SK-N-MC (cell line): Measurements from ENCODE around the gene MTG2.

Source experiments
- EZH2 ChIP-seq: fragments of 200-600 bp; sonication (generic); IDR thresholded peaks from one replicate; pipeline ENCODE4 v1.6.1; 2017; ENCODE audit warnings: antibody characterized with exemption
- POLR2AphosphoS5 ChIP-seq: IDR thresholded peaks from 2 replicates; pipeline ENCODE4 v1.6.1; 2012; ENCODE audit warnings: mild to moderate bottlenecking, low read depth, low read length, borderline replicate concordance

GRCh38 chr20:62155428-62156253, 27.2 kb upstream of the MTG2 start:
- TF ChIP-seq EZH2 (no peak), POLR2AphosphoS5 (no peak)
